ENCODE results near the gene MYG1. TPM values are rescaled to one million over a fixed set of nuclear protein-coding genes. Genes with fewer than 3 reads are reported as not detected.

Gene MYG1
- polyA plus RNA-seq, 3 donors, result 49.3 to 64.3 (median 55.7) TPM

- Histone ChIP-seq H3K36me3 (replicated peaks in 1 of 2; ENCODE audit: control insufficient read depth in 1 of 2, insufficient read depth in 2 of 2, low read length in 2 of 2) (peaks cover 27 to 31% of the 10 kb centered on the region in 2 donors), H3K79me2 (ENCODE audit: insufficient read depth, low read length) (peaks cover 58% of the 10 kb centered on the region), H4K20me1 (ENCODE audit: insufficient read depth, low read length) (peaks cover 6% of the 10 kb centered on the region), H3K27me3 (ENCODE audit: control insufficient read depth in 2 of 2, insufficient read depth in 2 of 2, low read length in 2 of 2) (no peaks in the 10 kb centered on the region), H3K27ac (ENCODE audit: low read depth in 1 of 2, low read length in 2 of 2) (peak overlapping the region; percentile 97), H3K9ac (ENCODE audit: insufficient read depth, low read length, poor library complexity, severe bottlenecking) (peak overlapping the region; percentile 70), H3K9me3 (replicated peaks in 1 of 2; ENCODE audit: control insufficient read depth in 1 of 2, insufficient read depth in 1 of 2, low read length in 2 of 2) (no peaks in the 10 kb centered on the region), H3K4me2 (replicated peaks; ENCODE audit: extremely low read depth, low read length, poor library complexity, severe bottlenecking) (peak overlapping the region; percentile 96), H3K4me3 (replicated peaks in 1 of 3; ENCODE audit: low read depth in 2 of 3, low read length in 3 of 3) (peak overlapping the region; percentile 78 to 96 (median 90)), H2AFZ (ENCODE audit: insufficient read depth, low read depth, low read length, poor library complexity, severe bottlenecking) (peak overlapping the region; percentile 75), H3K4me1 (ENCODE audit: control insufficient read depth in 1 of 2, insufficient read depth in 2 of 2, low read length in 2 of 2) (peaks cover 49 to 57% of the 10 kb centered on the region in 2 donors)
- H3K27me3 Mint-ChIP-seq (ENCODE audit: low read depth in 3 of 3), result no peaks in the 10 kb centered on the region
- WGBS (ENCODE audit: insufficient coverage), result 9% methylated on average over 10 of the region's 12 CpGs
- H3K4me1 Mint-ChIP-seq, result peaks cover 73% of the 10 kb centered on the region
- peak in 1 of 3 donors; percentile 32 for DNase-seq
- intact Hi-C loops (cut with micrococcal nuclease), result no loop called here
- peak overlapping the region; percentile 98 to 99 for H3K4me3 Mint-ChIP-seq
- peak overlapping the region; percentile 99 to 100 (median 99) for H3K27ac Mint-ChIP-seq
- H3K36me3 Mint-ChIP-seq, result peaks cover 24 to 63% of the 10 kb centered on the region in 2 donors
- TF ChIP-seq CTCF (IDR thresholded peaks at IDR 0.05), result no peak
- H3K9me3 Mint-ChIP-seq, result peaks cover 0 to 3% (median 0%) of the 10 kb centered on the region in 7 donors
These were observed 692 bp downstream of the MYG1 start for GRCh38 chr12:53300187-53300586.

- TF ChIP-seq CTCF (IDR thresholded peaks at IDR 0.05), result no peak
- Histone ChIP-seq H2AFZ (ENCODE audit: insufficient read depth, low read depth, low read length, poor library complexity, severe bottlenecking) (no peak overlapping the region), H3K36me3 (replicated peaks in 1 of 2; ENCODE audit: control insufficient read depth in 1 of 2, insufficient read depth in 2 of 2, low read length in 2 of 2) (peaks cover 52 to 58% of the 10 kb centered on the region in 2 donors), H3K27ac (ENCODE audit: low read depth in 1 of 2, low read length in 2 of 2) (peak overlapping the region in 1 of 2 donors; percentile 49), H3K9me3 (replicated peaks in 1 of 2; ENCODE audit: control insufficient read depth in 1 of 2, insufficient read depth in 1 of 2, low read length in 2 of 2) (no peaks in the 10 kb centered on the region), H3K4me2 (replicated peaks; ENCODE audit: extremely low read depth, low read length, poor library complexity, severe bottlenecking) (no peak overlapping the region), H3K9ac (ENCODE audit: insufficient read depth, low read length, poor library complexity, severe bottlenecking) (no peak overlapping the region), H3K27me3 (ENCODE audit: control insufficient read depth in 2 of 2, insufficient read depth in 2 of 2, low read length in 2 of 2) (no peaks in the 10 kb centered on the region), H3K4me3 (replicated peaks in 1 of 3; ENCODE audit: low read depth in 2 of 3, low read length in 3 of 3) (no peak overlapping the region), H4K20me1 (ENCODE audit: insufficient read depth, low read length) (peaks cover 6% of the 10 kb centered on the region), H3K4me1 (ENCODE audit: control insufficient read depth in 1 of 2, insufficient read depth in 2 of 2, low read length in 2 of 2) (peaks cover 27 to 34% of the 10 kb centered on the region in 2 donors), H3K79me2 (ENCODE audit: insufficient read depth, low read length) (peaks cover 33% of the 10 kb centered on the region)
- Mint-ChIP-seq H3K4me1 (peaks cover 51% of the 10 kb centered on the region), H3K4me3 (no peak overlapping the region), H3K9me3 (peaks cover 0 to 2% (median 0%) of the 10 kb centered on the region in 7 donors), H3K36me3 (peaks cover 46 to 79% of the 10 kb centered on the region in 2 donors), H3K27me3 (ENCODE audit: low read depth in 3 of 3) (peaks cover 0 to 1% (median 0%) of the 10 kb centered on the region in 3 donors), H3K27ac (peak overlapping the region in 5 of 7 donors; percentile 14 to 76 (median 58))
- intact Hi-C loops (cut with micrococcal nuclease), result no loop called here
- no peak for DNase-seq
- 100% methylated on average over 2 of the region's 5 CpGs for WGBS (ENCODE audit: insufficient coverage)
These were observed 3.4 kb downstream of the MYG1 start for GRCh38 chr12:53302903-53303302.
